GOT3 (cell line): ENCODE results near the gene TRPV4.

Source experiments
- DNase-seq: peaks from one replicate; lab custom pipeline; 2025; ENCODE audit warnings: mixed read lengths; lab: John Stamatoyannopoulos, UW

TRPV4 gene

DNA sequence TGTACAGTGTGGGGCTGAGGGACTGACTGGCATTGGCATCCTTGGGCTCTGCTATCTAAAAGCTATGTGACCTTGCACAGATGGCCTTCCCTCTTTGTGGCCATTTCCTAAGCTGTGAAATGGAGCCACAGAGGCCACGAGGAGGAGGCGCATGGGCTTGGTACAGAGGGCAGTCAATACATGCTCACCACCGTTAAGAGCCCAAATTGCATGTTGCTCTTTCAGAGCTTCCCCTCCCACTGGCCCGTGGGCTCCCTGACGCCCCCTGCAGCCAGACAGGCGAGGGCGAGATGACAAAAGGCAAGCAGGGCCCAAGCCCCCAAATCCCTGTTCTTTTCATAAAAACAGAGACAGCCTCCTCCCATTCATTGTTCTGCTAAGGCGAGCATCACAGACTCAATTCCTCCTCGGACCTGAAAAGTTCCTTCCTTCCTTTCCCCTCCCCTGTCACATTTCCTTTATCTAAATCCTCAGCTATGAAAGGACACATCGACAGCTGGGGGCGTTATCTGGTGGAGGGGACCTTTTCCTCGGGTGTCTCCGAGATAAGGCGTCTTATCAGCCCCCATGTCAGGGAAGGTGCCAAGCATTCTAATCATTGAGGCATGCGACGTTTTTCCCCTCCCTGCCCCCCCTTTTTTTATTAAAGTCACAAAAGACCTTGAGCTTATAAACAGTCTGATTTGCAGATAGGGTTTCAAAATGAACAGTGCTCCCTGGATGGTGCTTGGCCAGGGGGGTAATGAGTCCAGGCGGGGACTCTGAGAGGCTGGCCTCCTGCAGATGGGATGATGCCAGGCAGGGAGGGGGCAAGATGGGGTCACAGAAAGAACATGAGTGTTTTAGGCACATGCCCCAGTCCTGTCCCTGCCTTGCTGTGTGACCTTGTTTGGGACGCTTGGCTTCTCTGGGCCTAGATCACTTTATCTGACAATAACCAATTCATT, 93.2 kb downstream of the TRPV4 start:
- DNase-seq, result no peak

DNA sequence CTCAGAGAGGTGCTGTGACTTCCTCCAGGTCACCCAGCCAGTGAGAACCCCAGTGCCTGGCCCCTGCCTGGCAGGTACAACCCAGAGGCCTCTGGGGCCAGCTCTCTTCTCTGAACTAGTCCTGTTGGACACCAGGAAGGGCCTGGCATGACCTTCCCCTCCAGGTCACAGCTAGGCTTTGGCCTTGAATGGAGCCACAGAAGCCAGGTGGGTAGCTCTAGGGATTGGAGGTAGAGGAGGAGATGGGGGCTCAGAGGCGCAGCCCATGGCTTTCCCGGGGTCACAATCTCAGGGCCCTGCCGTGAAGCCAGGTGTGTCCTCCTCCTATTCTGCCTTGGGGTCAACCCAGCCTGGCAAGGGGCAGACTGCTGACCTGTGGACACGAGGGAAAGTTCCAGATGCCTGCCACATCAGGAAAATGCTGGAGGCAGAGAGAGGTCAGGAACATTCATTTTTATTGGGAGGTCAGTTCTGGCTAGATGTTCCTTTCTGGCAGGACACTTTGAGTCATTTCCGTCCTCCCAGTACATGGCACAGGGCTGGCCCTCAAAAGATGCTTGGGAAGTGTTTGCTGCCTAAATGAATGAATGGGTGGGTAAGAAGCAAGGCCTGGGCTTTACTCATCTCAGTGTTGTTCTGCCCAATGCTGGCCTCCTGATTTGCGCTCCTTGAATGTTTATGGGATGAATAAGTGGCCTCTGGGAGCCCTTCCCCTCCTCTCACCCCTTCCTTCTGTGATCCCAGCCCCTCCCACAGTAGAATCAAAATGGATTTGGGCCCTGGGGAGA, 94.1 kb downstream of the TRPV4 start:
- DNase-seq, result no peak

DNA sequence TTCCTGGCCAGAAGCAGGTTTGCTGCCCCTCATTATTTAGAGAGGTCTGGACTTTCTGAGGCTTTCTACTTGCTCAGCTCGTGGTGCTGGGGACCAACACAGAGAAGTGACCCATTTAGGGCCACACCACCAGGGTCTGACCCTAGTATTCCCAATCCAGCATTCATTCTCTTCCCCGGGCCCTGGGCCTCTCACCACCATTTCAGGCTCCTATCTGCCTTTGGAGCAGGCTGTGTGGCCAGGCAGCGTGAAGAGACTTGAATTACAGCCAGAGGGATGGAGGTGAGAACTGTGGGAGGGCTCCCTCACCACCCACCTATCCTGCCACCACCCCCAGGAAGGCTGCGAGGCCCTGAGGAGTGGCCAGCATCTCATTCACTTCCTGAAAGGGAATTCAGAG, 95.0 kb downstream of the TRPV4 start:
- DNase-seq, result no peak

DNA sequence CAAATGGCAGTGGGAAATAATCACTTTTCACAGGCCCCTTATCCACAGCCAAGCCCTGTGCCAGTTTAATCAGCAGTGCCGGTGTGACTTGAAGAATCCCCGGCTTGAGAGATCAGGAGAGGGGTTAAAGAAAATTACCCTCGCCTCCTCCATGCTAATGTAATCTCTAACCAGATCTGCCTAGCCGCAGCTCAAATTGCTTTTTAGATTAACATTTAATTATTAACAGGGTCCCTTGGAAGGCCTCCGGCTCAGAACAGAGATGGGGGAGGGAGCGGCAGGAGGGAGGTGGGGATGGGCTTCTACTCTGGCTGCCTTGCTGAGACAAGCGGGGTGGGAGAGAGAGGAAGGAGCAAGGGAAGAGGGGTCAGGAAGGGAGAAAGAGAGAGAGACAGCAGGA, 95.6 kb downstream of the TRPV4 start:
- no peak for DNase-seq

DNA sequence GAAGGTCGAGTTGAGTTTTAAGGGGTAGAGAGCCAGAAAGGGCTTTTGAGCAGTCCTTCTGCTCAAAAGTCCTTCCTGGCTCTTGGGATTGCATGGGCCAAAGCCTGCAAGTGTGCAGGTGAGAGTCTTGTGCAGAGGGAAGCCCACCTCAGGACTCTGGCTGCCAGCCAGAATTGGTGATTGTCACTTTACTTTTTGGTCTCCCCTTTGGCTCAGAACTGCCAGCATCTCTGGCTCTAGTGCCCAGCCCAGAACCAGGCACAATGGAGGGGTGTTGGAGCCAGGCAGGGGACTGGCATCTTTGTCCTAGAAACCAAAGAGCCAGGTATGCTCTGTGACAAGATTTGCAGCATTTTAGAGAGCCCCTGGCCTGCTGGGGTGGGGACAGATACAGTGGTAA, 96.1 kb downstream of the TRPV4 start:
- no peak for DNase-seq

DNA sequence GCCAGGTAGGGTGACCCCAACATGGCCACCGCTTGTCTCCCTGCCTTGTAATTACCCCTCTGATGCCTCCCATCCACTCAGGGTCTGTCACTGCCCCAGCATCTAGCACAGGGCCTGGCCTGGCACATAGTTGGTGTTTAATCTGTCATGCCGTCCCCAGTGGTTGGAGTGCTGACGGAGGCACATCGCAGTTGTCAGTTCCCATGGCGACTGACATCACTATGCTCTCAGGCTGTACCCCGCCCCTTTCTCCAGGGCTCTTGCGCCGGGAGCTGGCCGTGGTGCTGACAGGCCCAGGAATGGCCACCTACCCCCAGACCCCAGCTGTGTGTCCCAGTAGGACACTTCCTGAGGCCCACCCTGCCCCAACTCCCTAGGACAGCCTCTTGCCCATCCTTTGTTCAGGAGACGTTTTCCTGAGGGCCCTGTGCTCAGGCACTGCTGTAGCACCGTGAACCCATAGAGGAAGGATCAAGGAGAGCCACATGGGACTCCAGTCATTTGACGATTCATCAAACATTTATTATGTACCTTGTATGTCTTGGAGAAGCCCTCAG, 96.6 kb downstream of the TRPV4 start:
- DNase-seq, result no peak

DNA sequence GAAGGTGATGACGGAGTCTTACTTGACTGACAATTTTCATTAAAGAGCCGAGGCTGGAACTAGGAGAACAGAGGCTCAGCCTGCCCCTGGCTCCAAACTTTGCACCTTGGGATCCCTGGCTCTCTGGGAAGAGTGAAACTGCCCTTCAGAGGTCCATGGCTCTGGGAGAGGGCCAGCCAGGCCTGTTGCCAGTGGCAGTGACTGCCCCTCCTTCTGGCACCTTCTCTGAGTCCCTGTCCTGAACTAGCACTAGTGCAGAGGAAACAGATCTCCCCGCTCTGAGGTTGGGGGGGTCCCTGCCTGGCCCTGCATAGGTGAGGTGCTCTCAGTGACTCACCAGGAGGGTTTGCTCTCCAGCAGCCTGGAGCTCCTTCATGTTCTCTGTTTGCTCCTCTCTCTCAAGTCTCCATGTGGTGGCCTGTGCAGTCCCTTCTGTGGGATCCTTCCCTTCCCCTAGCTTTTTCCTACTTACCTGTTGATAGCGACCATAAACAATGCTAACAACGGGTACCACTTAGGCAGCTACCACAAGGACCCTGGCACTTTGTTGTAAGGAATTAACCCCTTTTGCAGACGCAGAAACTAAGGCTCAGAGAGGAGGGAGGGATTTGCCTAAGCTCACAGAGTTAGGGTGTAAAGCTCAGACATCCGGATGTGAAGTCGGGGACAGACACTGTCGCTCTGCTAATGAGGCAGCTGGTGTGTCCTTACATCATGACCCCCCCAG, 97.2 kb downstream of the TRPV4 start:
- no peak for DNase-seq

DNA sequence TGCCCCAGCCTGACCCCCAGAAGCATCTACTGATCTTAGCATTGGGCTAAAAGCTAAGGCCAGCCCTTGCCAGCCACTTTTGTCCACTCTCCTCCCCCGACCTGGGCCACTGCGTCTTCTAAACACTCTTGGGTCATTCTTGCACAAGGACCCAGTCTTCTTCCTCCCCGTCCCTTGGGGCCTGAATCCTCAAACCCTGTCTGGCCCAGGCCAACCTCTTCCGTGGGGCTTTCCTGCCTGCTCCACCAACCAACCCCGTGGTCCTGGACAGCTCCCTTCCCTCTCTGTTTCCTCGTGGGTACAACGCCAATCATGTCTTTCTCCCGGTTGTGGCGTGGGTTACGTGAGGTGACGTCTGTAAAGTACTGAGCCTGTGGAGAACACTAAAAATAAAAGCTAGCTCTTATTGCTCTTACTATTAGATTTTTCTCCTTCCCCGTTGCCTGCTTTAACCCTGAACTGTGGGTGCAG, 98.1 kb downstream of the TRPV4 start:
- no peak for DNase-seq

DNA sequence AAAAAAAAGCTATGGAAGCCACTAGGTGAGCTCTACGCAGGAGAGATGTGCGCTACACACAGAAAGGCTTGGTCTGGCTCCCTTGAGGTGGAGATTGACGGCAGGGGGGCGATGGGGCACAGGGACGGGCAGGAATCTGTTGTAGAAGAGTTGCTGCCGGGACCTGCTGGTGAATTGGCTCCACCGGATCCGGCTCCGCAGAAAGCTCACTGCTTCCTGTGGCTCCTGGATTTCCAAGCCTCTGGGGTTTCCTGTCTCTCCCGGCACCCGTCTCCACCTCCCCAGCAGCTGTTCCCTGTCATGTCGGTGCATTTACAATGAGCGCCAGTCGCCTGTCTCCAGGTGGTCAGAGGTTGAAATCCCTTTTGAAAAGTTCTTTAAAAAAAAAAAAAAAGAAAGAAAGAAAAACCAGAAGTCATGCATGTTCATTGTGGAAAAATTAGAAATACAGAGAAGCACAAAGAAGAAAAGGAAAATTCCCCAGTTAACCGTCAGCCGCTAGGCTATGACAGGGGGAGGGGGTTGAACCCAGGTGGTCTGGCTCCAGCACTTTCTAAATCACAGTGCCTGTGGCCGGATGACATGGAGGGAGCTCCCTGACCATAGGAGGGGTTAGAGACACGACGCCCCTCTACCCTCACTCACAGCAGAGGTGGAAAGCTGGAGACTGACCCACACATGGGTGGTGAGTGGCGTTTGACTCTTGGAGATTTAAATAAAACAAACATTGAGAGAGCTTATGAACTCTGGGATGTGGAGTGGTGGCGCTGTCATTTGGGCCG, 98.8 kb downstream of the TRPV4 start:
- DNase-seq, result no peak
